NCI-H128 (cell line): ENCODE data around the gene RABL2A.
"Not testable (repeated sequence)": the region's sequence is repeated elsewhere in the genome, so short reads cannot be mapped to it uniquely, and the experiment has no call there.

Experiments
- DNase-seq: peaks from one replicate; lab custom pipeline; 2025; ENCODE audit not compliant: unreplicated experiment; lab: John Stamatoyannopoulos, UW

The RABL2A gene

GRCh38 chr2:113606036-113606435, 21.0 kb upstream of the RABL2A start:
- not testable (repeated sequence) for DNase-seq

GRCh38 chr2:113609822-113610221, 17.2 kb upstream of the RABL2A start:
- DNase-seq: not testable (repeated sequence)

- DNase-seq: not testable (repeated sequence)
These were observed 6.1 kb upstream of the RABL2A start for GRCh38 chr2:113621002-113621401.

DNA sequence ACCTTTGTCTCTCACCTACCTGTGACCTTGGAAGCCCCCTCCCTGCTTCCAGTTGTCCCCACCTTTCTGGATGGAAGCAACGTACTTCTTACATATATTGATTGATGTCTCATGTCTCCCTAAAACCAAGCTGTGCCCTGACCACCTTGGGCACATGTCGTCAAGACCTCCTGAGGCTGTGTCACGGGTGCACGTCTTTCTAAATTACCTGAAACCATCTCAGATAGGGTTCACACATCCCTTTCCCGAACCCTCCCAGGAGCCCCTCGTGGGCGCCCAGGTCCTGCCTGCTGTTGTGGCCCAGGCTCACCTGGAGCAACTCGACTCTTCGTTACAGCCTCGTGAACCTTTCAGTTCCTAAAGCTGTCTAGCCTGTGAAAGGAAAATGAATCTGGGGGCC, 1.2 kb upstream of the RABL2A start:
- DNase-seq: not testable (repeated sequence)

- DNase-seq: not testable (repeated sequence)
These were observed 5.8 kb downstream of the RABL2A start for GRCh38 chr2:113632849-113633345.

DNA sequence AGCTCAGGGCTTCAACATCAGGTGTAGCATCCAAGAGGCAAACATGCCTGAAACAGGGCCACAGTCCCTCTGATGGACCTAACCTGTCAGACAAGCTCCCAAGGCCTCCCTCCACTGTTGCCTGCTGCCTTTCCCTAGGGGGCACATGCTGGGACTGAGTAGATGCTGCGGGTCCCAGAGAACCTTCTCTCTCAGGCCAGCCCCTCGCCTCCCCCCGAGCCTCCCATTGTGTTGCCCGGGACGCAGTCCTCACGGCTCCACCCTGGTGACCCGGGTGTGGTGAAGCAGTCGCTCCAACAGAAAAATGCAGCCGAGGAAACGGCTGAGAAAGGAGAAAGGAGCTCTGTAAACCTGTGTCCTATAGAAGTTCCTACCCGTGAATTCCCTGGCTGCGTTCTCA, 8.3 kb downstream of the RABL2A start:
- not testable (repeated sequence) for DNase-seq

DNA sequence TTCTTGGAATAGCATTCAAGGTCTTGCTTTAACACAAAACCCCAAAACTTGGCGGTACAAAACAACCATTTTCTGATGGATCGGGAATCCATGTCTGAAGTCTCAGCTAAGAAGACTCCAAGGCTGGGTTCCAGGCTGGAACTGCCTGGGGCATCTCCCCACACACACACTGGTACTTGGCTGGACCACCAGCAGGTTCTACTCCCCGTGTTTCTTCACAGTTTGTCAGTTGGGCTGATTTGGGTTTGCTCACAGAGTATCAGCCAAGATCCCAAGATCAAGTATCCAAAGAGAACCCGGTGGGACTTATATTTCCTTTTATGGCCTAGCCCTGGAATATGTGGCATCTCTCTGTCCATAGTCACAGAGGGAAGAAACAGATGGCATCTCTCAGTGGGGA, 9.2 kb downstream of the RABL2A start:
- DNase-seq: not testable (repeated sequence)

DNA sequence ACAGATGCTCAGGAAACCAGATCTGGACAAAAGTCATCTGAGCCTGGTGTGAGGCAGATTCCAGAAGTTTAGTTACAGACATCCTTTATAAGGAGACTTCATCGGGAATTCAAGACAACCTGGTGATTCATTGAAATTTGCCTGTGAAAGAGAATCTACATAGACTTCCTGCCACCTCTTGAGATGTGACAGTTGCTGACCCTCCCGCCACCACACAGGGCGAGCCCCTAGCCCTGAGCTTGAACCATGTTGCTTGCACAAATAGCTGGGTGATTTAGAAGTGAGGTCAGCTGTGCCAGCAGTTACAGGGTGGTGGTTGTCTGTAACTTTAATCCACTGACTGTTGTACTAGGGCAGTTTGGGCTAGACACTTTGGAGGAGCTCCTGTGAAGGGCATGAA, 11.0 kb downstream of the RABL2A start:
- DNase-seq: not testable (repeated sequence)

DNA sequence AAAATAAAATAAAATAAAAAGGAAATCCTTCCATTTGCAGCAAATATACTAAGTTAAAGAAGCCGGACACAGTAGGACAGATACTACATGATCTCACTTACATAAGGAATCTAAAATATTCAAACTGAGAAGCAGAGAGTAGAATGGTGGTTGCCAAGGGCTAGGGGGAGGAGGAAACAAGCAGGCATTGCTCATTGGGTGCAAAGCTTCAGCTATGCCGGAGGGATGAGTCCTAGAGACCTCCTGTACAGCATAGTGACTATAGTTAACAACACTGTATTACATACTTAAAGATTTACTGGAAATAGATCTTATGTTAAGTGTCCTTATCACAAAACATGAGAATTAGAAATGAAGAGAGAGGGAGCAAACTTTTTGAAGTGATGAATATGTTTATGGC, 19.2 kb downstream of the RABL2A start:
- not testable (repeated sequence) for DNase-seq

DNA sequence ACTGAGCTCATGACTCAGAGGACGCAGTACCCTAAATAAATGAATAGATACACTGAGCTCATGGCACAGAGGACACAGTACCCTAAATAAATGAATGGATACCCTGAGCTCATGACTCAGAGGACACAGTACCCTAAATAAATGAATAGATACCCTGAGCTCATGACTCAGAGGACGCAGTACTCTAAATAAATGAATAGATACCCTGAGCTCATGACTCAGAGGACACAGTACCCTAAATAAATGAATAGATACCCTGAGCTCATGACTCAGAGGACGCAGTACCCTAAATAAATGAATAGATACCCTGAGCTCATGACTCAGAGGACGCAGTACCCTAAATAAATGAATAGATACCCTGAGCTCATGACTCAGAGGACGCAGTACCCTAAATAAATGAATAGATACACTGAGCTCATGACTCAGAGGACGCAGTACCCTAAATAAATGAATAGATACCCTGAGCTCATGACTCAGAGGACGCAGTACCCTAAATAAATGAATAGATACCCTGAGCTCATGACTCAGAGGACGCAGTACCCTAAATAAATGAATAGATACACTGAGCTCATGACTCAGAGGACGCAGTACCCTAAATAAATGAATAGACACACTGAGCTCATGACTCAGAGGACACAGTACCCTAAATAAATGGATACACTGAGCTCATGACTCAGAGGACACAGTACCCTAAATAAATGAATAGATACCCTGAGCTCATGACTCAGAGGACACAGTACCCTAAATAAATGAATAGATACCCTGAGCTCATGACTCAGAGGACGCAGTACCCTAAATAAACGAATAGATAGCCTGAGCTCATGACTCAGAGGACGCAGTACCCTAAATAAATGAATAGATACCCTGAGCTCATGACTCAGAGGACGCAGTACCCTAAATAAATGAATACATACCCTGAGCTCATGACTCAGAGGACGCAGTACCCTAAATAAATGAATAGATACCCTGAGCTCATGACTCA, 24.1 kb downstream of the RABL2A start:
- DNase-seq: not testable (repeated sequence)

DNA sequence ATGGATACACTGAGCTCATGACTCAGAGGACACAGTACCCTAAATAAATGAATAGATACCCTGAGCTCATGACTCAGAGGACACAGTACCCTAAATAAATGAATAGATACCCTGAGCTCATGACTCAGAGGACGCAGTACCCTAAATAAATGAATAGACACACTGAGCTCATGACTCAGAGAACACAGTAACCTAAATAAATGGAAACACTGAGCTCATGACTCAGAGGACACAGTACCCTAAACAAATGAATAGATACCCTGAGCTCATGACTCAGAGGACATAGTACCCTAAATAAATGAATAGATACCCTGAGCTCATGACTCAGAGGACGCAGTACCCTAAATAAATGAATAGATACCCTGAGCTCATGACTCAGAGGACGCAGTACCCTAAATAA, 25.5 kb downstream of the RABL2A start:
- DNase-seq: not testable (repeated sequence)

GRCh38 chr2:113656031-113656624, 29.1 kb downstream of the RABL2A start:
- not testable (repeated sequence) for DNase-seq

DNA sequence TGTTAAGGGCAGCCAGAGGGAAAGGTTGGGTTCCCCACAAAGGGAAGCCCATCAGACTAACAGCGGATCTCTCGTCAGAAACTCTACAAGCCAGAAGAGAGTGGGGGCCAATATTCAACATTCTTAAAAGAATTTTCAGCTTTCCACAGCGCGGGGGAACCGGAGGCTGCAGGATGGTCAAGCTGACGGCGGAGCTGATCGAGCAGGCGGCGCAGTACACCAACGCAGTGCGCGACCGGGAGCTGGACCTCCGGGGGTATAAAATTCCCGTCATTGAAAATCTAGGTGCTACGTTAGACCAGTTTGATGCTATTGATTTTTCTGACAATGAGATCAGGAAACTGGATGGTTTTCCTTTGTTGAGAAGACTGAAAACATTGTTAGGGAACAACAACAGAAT, 30.7 kb downstream of the RABL2A start:
- not testable (repeated sequence) for DNase-seq

DNA sequence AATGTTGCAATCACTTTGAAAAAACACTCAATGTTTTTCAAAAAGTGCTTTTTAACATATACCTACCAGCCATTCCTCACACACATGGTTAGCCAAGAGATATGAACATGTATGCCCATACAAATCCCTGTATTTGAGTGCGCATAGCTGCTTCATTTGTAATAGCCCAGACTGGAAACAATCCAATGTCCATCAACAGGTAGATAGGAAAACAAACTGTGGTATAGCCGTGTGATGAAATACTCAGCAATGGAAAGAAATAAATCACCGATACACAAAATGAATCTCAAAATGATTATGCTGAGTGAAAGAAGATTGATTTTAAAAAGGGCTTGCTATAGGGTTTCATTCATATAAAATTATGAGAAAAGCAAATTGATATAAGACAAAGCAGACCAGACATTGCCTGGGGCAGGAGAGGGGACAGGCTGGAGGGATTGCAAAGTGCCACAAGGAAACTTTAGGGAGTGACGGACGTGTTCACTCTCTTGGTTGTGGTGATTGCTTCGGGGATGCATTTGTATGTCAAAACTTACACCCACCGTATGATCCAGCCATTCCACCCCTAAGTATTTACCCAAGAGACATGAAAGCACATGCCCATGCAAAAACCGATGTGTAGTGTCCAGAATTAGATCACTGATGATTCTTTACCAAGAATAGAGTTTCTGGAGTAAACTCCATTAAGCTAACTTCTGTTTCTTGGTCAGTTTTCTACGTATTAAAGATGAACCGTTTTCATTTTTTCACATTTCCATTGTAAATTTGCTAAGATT, 36.4 kb downstream of the RABL2A start:
- DNase-seq: not testable (repeated sequence)

GRCh38 chr2:113664761-113665533, 37.9 kb downstream of the RABL2A start:
- DNase-seq: not testable (repeated sequence)

GRCh38 chr2:113669013-113669412, 41.9 kb downstream of the RABL2A start:
- not testable (repeated sequence) for DNase-seq

DNA sequence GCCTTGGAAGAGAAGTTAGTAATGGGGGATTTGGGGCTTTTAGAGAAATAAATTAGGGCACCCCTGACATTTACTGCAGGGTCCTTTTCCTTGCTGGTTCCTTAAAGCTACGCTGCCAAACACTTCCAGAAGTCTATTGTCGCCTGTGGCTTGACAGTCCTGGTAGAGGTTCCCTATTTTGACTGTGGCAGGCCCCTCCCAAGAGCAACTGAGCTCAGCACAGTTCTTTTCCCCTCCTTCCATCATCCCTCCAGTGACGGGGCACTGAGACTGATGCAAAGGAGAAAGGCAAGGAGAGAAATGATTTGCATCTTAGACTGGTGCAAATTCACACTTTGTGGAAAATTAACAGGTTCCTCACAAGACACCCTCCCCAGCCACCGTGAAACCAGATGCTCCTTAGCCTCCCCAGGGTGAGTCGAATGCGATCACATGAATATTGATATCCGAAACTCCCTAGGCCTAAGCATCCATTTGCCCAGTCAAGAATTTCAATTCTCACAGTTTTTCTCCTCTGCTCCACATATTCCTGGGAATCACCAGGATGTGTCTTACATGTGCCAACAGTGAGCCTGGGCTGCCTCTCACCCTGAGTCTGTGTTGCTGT, 45.4 kb downstream of the RABL2A start:
- DNase-seq: no peak

DNA sequence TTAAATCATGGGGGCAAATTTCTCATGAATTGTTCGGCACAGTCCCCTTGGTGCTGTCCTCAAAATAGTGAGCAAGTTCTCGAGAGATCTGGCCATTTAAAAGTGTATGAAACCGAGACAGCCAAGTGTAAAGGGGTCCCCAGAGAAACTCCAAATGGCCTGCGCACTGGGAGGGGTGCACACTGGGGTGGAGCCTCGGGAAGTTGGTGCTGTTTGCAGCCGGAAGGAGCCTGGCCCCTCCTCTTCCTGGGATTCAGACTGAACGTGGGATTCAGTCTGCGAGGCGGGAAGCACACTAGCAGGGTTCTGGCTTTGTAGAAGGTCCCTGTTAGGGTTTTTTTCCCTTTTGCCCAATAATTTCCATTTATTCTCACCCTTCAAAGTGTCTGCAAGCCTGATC, 48.8 kb downstream of the RABL2A start:
- DNase-seq: no peak

GRCh38 chr2:113676623-113677266, 49.7 kb downstream of the RABL2A start:
- no peak for DNase-seq
